Measurements from ENCODE around the gene CNBD2. TPM values are rescaled to one million over a fixed set of nuclear protein-coding genes. Genes with fewer than 3 reads are reported as not detected.

The CNBD2 gene
- total and polyA plus RNA-seq, 10 of the 15 experiments (the other 5 are each of a cell fraction or from before 2014, with no cell fraction given): 0.86 to 7.4 (median 4.6) TPM

DNA sequence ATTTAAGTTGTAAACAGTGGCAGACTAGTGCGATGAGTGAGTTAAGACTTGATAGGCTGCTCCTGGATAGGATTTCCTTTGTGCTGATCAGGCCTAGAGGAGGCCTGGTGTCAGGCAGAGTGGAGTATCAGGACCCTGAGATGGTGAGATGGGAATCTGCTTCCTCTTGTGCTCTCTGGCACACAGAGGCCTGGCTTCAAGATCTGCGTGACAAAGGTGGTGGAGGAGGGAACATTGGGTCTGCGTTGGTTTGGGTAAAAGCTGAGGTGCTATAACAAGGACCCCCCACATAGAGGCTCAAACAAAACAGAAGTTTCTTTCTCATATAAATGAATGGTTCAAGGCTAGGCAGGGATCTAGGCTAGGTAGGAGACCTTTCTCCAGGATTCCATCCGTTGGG, 34.3 kb upstream of the CNBD2 start:
- no peak for TF ChIP-seq STAT1 (conservative IDR thresholded peaks at IDR 0.05)
- TF ChIP-seq DPF2 (IDR thresholded peaks at IDR 0.05): no peak
- no peak for TF ChIP-seq MTA3 (IDR thresholded peaks at IDR 0.05; ENCODE audit: borderline replicate concordance, low read length)
- TF ChIP-seq, protein P1, sequence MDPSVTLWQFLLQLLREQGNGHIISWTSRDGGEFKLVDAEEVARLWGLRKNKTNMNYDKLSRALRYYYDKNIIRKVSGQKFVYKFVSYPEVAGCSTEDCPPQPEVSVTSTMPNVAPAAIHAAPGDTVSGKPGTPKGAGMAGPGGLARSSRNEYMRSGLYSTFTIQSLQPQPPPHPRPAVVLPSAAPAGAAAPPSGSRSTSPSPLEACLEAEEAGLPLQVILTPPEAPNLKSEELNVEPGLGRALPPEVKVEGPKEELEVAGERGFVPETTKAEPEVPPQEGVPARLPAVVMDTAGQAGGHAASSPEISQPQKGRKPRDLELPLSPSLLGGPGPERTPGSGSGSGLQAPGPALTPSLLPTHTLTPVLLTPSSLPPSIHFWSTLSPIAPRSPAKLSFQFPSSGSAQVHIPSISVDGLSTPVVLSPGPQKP (IDR thresholded peaks at IDR 0.05; ENCODE audit: low read depth, low read length): no peak
- no peak for TF ChIP-seq FOS (IDR thresholded peaks at IDR 0.05; ENCODE audit: borderline replicate concordance, extremely low read depth, insufficient read length)
- no peak for TF ChIP-seq YBX1 (IDR thresholded peaks at IDR 0.05)
- no peak for TF ChIP-seq ZNF217 (IDR thresholded peaks at IDR 0.05)
- TF ChIP-seq, protein P2, sequence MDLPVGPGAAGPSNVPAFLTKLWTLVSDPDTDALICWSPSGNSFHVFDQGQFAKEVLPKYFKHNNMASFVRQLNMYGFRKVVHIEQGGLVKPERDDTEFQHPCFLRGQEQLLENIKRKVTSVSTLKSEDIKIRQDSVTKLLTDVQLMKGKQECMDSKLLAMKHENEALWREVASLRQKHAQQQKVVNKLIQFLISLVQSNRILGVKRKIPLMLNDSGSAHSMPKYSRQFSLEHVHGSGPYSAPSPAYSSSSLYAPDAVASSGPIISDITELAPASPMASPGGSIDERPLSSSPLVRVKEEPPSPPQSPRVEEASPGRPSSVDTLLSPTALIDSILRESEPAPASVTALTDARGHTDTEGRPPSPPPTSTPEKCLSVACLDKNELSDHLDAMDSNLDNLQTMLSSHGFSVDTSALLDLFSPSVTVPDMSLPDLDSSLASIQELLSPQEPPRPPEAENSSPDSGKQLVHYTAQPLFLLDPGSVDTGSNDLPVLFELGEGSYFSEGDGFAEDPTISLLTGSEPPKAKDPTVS (IDR thresholded peaks at IDR 0.05; ENCODE audit: low read depth, low read length): no peak
- TF ChIP-seq, protein P3, sequence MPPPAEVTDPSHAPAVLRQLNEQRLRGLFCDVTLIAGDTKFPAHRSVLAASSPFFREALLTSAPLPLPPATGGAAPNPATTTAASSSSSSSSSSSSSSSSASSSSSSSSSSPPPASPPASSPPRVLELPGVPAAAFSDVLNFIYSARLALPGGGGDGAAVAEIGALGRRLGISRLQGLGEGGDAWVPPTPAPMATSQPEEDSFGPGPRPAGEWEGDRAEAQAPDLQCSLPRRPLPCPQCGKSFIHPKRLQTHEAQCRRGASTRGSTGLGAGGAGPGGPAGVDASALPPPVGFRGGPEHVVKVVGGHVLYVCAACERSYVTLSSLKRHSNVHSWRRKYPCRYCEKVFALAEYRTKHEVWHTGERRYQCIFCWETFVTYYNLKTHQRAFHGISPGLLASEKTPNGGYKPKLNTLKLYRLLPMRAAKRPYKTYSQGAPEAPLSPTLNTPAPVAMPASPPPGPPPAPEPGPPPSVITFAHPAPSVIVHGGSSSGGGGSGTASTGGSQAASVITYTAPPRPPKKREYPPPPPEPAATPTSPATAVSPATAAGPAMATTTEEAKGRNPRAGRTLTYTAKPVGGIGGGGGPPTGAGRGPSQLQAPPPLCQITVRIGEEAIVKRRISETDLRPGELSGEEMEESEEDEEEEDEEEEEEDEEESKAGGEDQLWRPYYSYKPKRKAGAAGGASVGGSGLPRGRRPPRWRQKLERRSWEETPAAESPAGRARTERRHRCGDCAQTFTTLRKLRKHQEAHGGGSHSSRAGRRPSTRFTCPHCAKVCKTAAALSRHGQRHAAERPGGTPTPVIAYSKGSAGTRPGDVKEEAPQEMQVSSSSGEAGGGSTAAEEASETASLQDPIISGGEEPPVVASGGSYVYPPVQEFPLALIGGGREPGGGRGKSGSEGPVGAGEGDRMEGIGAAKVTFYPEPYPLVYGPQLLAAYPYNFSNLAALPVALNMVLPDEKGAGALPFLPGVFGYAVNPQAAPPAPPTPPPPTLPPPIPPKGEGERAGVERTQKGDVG (CRISPR knock-in tag; IDR thresholded peaks at IDR 0.05): no peak
- TF ChIP-seq SUPT20H (IDR thresholded peaks at IDR 0.05; ENCODE audit: borderline replicate concordance, control insufficient read depth, low read depth, low read length): no peak
- TF ChIP-seq SMC3 (IDR thresholded peaks at IDR 0.05; ENCODE audit: borderline replicate concordance, low read length): no peak
- no peak for TF ChIP-seq EZH2 (IDR thresholded peaks at IDR 0.05; ENCODE audit: borderline replicate concordance, control insufficient read depth, low read depth, low read length)
- Histone ChIP-seq H3K4me3 (no peak overlapping the region), H3K9me3 (replicated peaks; ENCODE audit: control insufficient read depth, insufficient read depth, low read length) (no peaks in the 10 kb centered on the region), H3K27ac (ENCODE audit: control insufficient read depth, insufficient read depth) (no peak overlapping the region), H2AFZ (ENCODE audit: control insufficient read depth, low read depth, low read length) (no peak overlapping the region), H3K4me2 (ENCODE audit: control insufficient read depth, insufficient read depth) (no peak overlapping the region), H3K79me2 (ENCODE audit: control insufficient read depth, insufficient read depth, low read length) (no peaks in the 10 kb centered on the region), H4K20me1 (ENCODE audit: control insufficient read depth, insufficient read depth) (no peaks in the 10 kb centered on the region), H3K36me3 (ENCODE audit: control insufficient read depth in 2 of 2, insufficient read depth in 2 of 2, low read length in 1 of 2) (peaks cover 5 to 9% of the 10 kb centered on the region in 2 experiments; a peak in 3 of 4 replicates), H3K4me1 (ENCODE audit: control insufficient read depth, insufficient read depth, low read length) (no peaks in the 10 kb centered on the region), H3K9ac (ENCODE audit: control insufficient read depth, insufficient read depth, low read length) (no peak overlapping the region), H3K27me3 (replicated peaks in 1 of 2; ENCODE audit: control insufficient read depth in 2 of 2, insufficient read depth in 2 of 2, low read length in 1 of 2) (no peaks in the 10 kb centered on the region)
- DNase-seq (ENCODE audit: low read depth, low spot score) (no peak), FAIRE-seq (no peak), ATAC-seq (no peak)
- SMC1A ChIA-PET (ENCODE audit: uncharacterized antibody, unreplicated experiment): no interaction called here
- POLR2A ChIA-PET: no interaction called here
- 100% methylated on average over 4 of the region's 4 CpGs for WGBS (ENCODE audit: insufficient coverage, insufficient replicate concordance, low lambda C conversion rate, missing lambda C conversion rate)
- RAD21 ChIA-PET (ENCODE audit: unreplicated experiment): no interaction called here
- BruUV-seq (replicated peaks): no TSS peak
- CTCF ChIA-PET: interaction anchor here (0.8 to 1.4 kb wide), 2 partner anchors 13 to 20 kb away, joined by 3 to 4 read pairs; partner anchors contain the start of gene SCAND1
- in situ Hi-C loops (cut with MboI): no loop called here
- intact Hi-C loops (cut with micrococcal nuclease; ENCODE audit: unreplicated experiment): no loop called here

Data from GM12878 (cell line).